Omental fat pad (tissue), 4 donors: Measurements from ENCODE around the gene IL25. TPM values are rescaled to one million over a fixed set of nuclear protein-coding genes. Genes with fewer than 3 reads are reported as not detected.

ENCODE experiments used
- ATAC-seq: fragments of 150-250 bp; one replicate; pipeline ENCODE4 v1.9.1; 2016; ENCODE audit warnings: mild to moderate bottlenecking, moderate library complexity; ENCODE audit not compliant: low FRiP score
- DNase-seq: peaks from one replicate; pipeline ENCODE4 v3.0.0-alpha.2; 2019; ENCODE audit warnings: low spot score
- CTCF ChIP-seq, 3 donors: fragments of 450-650 bp; IDR thresholded peaks; one replicate each; pipeline ENCODE4 v1.5.1; 2016 to 2017; ENCODE audit warnings: antibody characterized with exemption in 3 of 3, mild to moderate bottlenecking in 3 of 3, moderate library complexity in 2 of 3
- total RNA-seq, 4 donors: library from RNA; depleted of rRNA; stranded (reverse); fragments of >200 nt; gene quantifications; one replicate each; pipeline ENCODE4 v1.1.0, GENCODE V29; 2016

Gene IL25
- total RNA-seq, 4 donors from 2014 or later, result not detected

- TF ChIP-seq CTCF (IDR thresholded peaks at IDR 0.05), result no peak
- no peak for DNase-seq
Observed at GRCh38 chr14:23406244-23406643, 33.6 kb downstream of the IL25 start.

GRCh38 chr14:23406725-23407355, 34.2 kb downstream of the IL25 start:
- ATAC-seq, result no peak
- DNase-seq, result no peak
- TF ChIP-seq CTCF (IDR thresholded peaks at IDR 0.05), result no peak

More at GRCh38 chr14:23406244-23406643, 33.6 kb downstream of the IL25 start:
- no peak for ATAC-seq

- ATAC-seq (no peak), DNase-seq (no peak)
- no peak for TF ChIP-seq CTCF (IDR thresholded peaks at IDR 0.05)
Observed at GRCh38 chr14:23407516-23408306, 35.1 kb downstream of the IL25 start, which contains the start of gene MYH6. MYH6 (minus strand) TSS chr14:23408273; CDS start chr14:23407223, 1,050 bp downstream.

GRCh38 chr14:23408307-23408630, 35.7 kb downstream of the IL25 start:
- DNase-seq, result no peak
- no peak for TF ChIP-seq CTCF (IDR thresholded peaks at IDR 0.05)
- no peak for ATAC-seq

GRCh38 chr14:23409475-23409874, 36.9 kb downstream of the IL25 start:
- no peak for TF ChIP-seq CTCF (IDR thresholded peaks at IDR 0.05)
- ATAC-seq, result no peak
- DNase-seq, result no peak

GRCh38 chr14:23409966-23410635, 37.5 kb downstream of the IL25 start:
- DNase-seq (no peak), ATAC-seq (no peak)
- TF ChIP-seq CTCF (IDR thresholded peaks at IDR 0.05), result no peak
